Epithelial cell of esophagus (primary cell): ENCODE results near the gene IRF6.

Experiments used
- DNase-seq: peaks from one replicate; pipeline ENCODE4 v3.0.0; 2010; ENCODE audit warnings: low read depth
- H3K4me3 ChIP-seq: 2 replicates; pipeline ENCODE4 v1.5.1; 2011; ENCODE audit warnings: mild to moderate bottlenecking, low read length, control low read depth
- CTCF ChIP-seq: IDR thresholded peaks from 2 replicates; pipeline ENCODE4 v1.5.1; 2011; ENCODE audit warnings: low read depth, mild to moderate bottlenecking, low read length, control low read depth, inconsistent platforms; ENCODE audit not compliant: insufficient read depth; ENCODE audit errors: missing control alignments

IRF6 gene

GRCh38 chr1:209741889-209742288 is 64.1 kb downstream of the IRF6 start:
- TF ChIP-seq CTCF, result no peak
- DNase-seq, result no peak
- H3K4me3 ChIP-seq, result no peak overlapping the region

- H3K4me3 ChIP-seq, result no peak overlapping the region
- DNase-seq, result no peak
- TF ChIP-seq CTCF, result no peak
Observed at GRCh38 chr1:209741193-209741592, 64.7 kb downstream of the IRF6 start.

GRCh38 chr1:209738270-209738669 is 67.7 kb downstream of the IRF6 start:
- H3K4me3 ChIP-seq, result no peak overlapping the region
- no peak for TF ChIP-seq CTCF
- DNase-seq, result no peak

- H3K4me3 ChIP-seq, result no peak overlapping the region
- no peak for DNase-seq
- no peak for TF ChIP-seq CTCF
Observed at GRCh38 chr1:209737118-209737505, 68.8 kb downstream of the IRF6 start.

GRCh38 chr1:209736490-209737117 is 69.3 kb downstream of the IRF6 start:
- no peak for TF ChIP-seq CTCF
- no peak for DNase-seq
- H3K4me3 ChIP-seq, result no peak overlapping the region
